GM10248 (cell line): ENCODE measurements around the gene SINHCAF.

ENCODE experiments used
- CTCF ChIA-PET: fragments of 300-600 bp; sonication (Branson Sonifier 250); formaldehyde crosslinking; extraction: SDS; loops from one replicate; lab custom pipeline; 2021; ENCODE audit warnings: antibody characterized with exemption; lab: Yijun Ruan, JAX
- POLR2A ChIA-PET: fragments of 350-650 bp; sonication (Branson Sonifier 250); formaldehyde crosslinking; extraction: SDS; loops from one replicate; lab custom pipeline; 2020; ENCODE audit warnings: antibody characterized with exemption; lab: Yijun Ruan, JAX
- DNase-seq: peaks from one replicate; pipeline ENCODE4 v3.0.0; 2012; ENCODE audit errors: extremely low spot score
- TF ChIP-seq, protein P1 (sequence below): IDR thresholded peaks from 2 replicates; pipeline ENCODE4 v1.5.1; 2012; ENCODE audit warnings: mild to moderate bottlenecking, low read depth; ENCODE audit errors: extremely low read depth, missing control alignments, control extremely low read depth

Gene SINHCAF

DNA sequence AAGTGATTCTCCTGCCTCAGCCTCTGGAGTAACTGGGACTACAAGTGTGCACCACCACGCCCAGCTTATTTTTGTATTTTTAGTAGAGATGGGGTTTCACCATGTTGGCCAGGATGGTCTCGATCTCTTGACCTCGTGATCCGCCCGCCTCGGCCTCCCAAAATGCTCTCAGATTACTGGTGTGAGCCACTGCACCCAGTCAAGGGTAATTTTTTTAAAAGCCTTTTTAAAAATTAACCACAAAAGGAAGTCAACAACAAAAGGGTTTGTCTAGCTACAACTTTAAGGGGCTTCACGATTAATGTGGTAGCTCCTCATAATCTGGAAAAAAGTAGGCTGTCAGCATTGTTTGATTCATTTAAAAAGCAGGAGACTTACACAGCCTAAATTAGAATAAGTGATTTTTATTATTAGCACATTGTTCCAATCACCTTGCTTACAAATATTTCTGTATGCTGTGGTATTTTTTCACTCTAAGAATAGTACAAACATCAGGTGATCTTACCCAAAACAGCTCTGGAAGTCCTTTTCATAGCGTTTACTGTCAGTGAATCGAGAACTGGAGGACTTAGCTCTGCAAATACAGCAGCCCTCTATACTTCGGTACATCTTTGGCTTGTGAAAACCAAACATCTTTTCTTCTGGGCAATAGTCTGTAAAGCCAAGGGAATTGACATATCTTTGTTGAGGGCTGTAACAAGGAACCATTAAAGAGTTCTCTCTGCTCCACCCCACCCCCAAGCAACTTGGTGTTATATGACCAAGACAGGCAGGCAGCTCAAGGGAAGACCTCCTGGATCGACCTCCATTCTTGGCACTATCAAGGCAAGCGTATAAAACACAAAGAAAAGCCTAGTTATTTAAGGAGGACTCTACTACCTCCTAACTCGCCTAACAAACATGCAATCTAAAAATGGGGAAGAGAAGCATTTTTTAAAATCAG, 28.1 kb downstream of the SINHCAF start:
- ChIA-PET CTCF (interaction anchor here (0.7 to 3.2 kb wide), 8 partner anchors 8 to 25 kb away, joined by 3 to 30 read pairs (median 8); no protein-coding TSS in a partner anchor), POLR2A (interaction anchor here (0.6 to 1.5 kb wide), 3 partner anchors 28 to 1457 kb away, joined by 4 to 6 read pairs (median 4); partner anchors contain the start of gene SINHCAF)
- TF ChIP-seq, protein P1, sequence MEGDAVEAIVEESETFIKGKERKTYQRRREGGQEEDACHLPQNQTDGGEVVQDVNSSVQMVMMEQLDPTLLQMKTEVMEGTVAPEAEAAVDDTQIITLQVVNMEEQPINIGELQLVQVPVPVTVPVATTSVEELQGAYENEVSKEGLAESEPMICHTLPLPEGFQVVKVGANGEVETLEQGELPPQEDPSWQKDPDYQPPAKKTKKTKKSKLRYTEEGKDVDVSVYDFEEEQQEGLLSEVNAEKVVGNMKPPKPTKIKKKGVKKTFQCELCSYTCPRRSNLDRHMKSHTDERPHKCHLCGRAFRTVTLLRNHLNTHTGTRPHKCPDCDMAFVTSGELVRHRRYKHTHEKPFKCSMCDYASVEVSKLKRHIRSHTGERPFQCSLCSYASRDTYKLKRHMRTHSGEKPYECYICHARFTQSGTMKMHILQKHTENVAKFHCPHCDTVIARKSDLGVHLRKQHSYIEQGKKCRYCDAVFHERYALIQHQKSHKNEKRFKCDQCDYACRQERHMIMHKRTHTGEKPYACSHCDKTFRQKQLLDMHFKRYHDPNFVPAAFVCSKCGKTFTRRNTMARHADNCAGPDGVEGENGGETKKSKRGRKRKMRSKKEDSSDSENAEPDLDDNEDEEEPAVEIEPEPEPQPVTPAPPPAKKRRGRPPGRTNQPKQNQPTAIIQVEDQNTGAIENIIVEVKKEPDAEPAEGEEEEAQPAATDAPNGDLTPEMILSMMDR = no peak
- no peak for DNase-seq

DNA sequence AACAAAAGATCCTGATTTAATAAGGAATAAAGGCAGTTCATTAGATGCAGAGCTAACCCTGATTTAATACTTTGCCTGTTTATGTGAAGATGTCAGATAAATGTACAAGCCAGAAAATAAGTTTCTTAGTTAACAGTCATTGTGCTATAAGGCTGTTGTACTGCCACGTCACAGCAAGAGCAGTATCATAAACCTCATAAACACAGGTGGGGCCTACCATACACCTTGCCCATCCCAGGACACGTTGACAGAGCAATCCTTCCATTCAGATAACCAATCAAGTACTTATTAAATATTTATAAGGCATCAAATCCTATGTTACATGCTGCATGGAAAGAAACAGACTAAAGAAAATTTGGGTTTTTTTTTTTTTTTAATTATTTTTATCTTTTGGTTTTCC, 36.5 kb downstream of the SINHCAF start:
- TF ChIP-seq, protein P1 = no peak
- CTCF ChIA-PET = interaction anchor here (1.0 to 6.5 kb wide), 3 partner anchors 9 to 27 kb away, joined by 3 to 47 read pairs (median 8); no protein-coding TSS in a partner anchor
- DNase-seq = no peak

GRCh38 chr12:31288381-31288780, 37.6 kb downstream of the SINHCAF start:
- ChIA-PET CTCF (interaction anchor here (1.0 to 2.2 kb wide), 3 partner anchors 10 to 28 kb away, joined by 3 to 14 read pairs (median 8); no protein-coding TSS in a partner anchor), POLR2A (no interaction called here)
- DNase-seq = no peak
- TF ChIP-seq, protein P1 = no peak

More for the DNA sequence above, 36.5 kb downstream of the SINHCAF start:
- POLR2A ChIA-PET = no interaction called here

- no peak for DNase-seq
- POLR2A ChIA-PET = no interaction called here
- CTCF ChIA-PET = interaction anchor here (1.0 to 5.2 kb wide), 2 partner anchors 8 to 529 kb away, joined by 3 to 38 read pairs; no protein-coding TSS in a partner anchor
- TF ChIP-seq, protein P1 = no peak
Measured at GRCh38 chr12:31280183-31280582, 45.8 kb downstream of the SINHCAF start.

- DNase-seq = no peak
- TF ChIP-seq, protein P1 = no peak
- CTCF ChIA-PET = interaction anchor here (1.0 to 5.2 kb wide), 2 partner anchors 8 to 528 kb away, joined by 3 to 38 read pairs; no protein-coding TSS in a partner anchor
- POLR2A ChIA-PET = no interaction called here
Measured at GRCh38 chr12:31279390-31279924, 46.5 kb downstream of the SINHCAF start.

DNA sequence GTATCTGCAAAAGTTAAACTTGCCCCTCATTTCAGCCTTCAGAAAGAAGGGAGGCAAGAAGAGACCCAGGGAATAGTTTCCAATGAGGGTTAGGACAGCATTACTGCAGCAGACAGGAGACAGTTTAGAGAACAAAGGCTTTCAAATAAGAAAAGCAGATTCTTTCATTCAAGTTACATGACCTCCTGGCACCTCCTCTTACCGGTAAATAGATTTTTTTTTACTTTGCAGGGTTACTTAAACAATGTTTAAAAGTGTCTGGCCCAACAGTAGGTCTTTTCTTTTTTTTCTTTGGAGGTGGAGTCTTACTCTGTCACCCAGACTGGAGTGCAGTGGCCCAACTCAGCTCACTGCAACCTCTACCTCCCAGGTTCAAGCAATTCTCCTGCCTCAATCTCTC, 47.1 kb downstream of the SINHCAF start:
- POLR2A ChIA-PET = no interaction called here
- CTCF ChIA-PET = no interaction called here
- TF ChIP-seq, protein P1 = no peak
- DNase-seq = no peak
